GM20000 (cell line): ENCODE measurements around the gene PPHLN1.

Experiments
- DNase-seq: peaks from one replicate; pipeline ENCODE4 v3.0.0; 2012; ENCODE audit warnings: low spot score
- TF ChIP-seq, protein P1 (sequence below): IDR thresholded peaks from 2 replicates; pipeline ENCODE4 v1.5.1; 2012; ENCODE audit warnings: mild to moderate bottlenecking, control low read depth; ENCODE audit errors: extremely low read depth, missing control alignments

PPHLN1 gene

DNA sequence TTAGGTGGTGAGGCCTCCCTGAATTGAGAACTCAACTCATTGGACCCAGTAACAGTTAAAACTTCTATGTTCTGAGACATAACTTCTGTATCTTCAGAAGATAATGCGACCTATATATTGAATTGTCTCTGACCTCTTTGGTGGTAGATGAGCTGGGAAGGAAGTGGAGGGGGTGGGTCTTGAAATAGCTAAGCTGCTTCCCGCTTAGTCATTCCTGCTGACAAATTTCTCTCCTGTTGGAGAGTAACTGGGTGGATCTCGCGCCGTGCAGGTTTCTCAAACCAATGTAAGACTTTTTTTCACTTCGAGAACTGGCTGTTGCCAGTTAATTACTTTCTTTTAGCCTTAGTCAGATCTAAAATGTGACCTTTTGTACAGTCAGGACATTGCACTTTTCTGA is 100.8 kb downstream of the PPHLN1 start:
- TF ChIP-seq, protein P1, sequence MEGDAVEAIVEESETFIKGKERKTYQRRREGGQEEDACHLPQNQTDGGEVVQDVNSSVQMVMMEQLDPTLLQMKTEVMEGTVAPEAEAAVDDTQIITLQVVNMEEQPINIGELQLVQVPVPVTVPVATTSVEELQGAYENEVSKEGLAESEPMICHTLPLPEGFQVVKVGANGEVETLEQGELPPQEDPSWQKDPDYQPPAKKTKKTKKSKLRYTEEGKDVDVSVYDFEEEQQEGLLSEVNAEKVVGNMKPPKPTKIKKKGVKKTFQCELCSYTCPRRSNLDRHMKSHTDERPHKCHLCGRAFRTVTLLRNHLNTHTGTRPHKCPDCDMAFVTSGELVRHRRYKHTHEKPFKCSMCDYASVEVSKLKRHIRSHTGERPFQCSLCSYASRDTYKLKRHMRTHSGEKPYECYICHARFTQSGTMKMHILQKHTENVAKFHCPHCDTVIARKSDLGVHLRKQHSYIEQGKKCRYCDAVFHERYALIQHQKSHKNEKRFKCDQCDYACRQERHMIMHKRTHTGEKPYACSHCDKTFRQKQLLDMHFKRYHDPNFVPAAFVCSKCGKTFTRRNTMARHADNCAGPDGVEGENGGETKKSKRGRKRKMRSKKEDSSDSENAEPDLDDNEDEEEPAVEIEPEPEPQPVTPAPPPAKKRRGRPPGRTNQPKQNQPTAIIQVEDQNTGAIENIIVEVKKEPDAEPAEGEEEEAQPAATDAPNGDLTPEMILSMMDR = no peak
- no peak for DNase-seq

DNA sequence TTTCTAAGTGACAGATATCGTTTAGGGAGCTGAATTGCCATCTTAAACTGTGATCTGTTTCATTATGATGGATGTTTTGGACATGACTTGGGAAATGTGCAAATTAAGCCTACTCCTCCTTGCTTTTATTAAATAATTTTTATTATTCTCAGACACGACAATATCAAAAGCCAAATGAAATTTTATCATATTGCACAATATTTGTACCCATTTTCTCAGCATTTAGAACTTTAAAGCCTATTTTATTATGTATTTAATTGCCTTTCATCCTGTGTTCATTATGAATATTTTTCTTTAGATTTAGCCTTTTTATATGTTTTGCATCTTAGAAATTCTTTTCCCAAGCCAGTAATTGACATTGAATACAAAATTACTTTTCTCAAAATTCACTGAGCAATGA is 102.9 kb downstream of the PPHLN1 start:
- no peak for DNase-seq

DNA sequence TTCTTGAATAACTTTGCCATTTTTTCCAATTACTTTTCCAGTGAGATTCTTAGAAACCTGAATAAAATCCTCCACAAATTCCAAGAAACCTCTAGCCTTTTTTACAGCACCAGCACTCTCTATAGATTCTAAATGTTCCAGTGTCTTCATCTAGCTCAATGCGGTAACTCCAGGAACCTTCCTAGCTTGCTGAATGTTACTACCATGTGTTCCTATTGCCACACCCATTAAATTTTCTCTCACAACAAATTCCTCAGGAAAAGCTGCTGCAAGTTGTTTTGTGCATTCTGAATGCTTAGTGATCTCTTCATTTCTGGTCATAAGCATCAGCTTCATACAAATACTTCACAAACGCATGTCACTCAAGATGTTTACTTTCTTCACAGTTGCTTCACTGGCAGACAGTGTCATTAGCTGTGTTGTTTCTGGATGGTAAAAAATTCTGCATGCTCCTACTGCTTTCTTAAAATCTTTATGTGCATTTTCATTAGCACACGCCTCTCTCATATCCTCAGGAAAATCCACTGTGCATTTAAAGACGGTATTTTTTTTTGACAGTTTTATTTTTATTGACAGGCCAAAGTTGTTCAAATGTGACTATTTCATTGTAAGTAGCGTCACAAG is 106.7 kb downstream of the PPHLN1 start:
- no peak for DNase-seq
- TF ChIP-seq, protein P1 = no peak

More for the DNA sequence above, 102.9 kb downstream of the PPHLN1 start:
- TF ChIP-seq, protein P1 = no peak

DNA sequence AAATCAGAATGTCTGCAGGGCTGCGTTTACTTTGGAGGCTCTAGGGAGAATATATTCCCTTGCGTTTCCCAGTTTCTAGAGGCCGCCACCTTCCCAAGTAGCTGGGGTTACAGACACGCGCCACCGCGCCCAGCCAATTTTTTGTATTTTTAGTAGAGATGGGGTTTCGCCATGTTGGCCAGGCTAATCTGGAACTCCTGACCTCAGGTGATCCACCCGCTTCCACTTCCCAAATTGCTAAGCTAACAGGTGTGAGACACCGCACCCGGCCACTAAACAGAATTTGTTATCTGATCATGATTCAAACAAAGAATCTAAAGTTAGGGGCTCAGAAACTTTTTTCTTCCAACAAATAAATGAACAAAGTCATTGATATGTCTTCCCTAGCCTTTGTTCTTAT is 114.6 kb downstream of the PPHLN1 start:
- TF ChIP-seq, protein P1 = no peak
- no peak for DNase-seq

DNA sequence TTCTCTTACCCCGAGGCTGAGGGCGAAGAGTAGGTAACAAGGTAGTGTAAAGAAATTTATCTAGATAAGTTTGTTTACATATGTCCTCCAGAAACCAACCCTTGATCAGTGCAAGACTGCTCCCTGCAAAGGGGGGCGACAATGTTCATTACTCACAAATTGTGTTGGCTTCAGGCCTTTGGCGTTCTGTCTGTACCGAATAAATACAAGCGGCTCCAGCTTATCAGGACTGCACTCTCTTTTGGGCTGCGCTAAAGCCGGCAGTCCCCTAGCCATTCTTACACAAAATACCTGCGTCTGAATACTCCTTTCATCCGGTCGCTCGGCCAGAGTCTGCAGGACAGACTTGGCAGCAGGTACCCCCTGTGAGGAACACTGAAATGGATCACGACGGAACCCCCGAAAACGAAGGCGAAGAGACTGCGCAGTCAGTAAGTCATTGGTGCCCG is 116.4 kb downstream of the PPHLN1 start:
- DNase-seq = no peak

DNA sequence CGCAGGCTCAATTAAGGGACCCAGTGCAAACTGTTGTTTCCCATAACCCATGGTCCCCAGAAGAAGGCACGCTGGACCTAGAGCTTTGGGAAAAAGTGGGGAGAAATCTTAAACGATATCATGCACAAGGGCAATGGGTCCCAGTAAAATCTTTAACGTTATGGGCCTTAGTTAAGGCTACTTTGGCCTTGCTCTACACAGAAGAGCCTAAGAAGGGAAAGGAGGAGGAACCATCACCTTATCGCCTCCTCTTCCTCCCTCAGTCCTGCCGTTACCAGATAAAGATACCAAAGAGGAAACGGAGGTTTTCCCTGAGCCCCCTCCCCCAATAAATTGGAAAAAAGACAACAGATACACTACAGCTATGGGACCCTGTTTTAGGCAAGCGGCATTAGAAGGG is 116.9 kb downstream of the PPHLN1 start:
- DNase-seq = no peak
- TF ChIP-seq, protein P1 = no peak

More for the DNA sequence above, 116.4 kb downstream of the PPHLN1 start:
- TF ChIP-seq, protein P1 = no peak

DNA sequence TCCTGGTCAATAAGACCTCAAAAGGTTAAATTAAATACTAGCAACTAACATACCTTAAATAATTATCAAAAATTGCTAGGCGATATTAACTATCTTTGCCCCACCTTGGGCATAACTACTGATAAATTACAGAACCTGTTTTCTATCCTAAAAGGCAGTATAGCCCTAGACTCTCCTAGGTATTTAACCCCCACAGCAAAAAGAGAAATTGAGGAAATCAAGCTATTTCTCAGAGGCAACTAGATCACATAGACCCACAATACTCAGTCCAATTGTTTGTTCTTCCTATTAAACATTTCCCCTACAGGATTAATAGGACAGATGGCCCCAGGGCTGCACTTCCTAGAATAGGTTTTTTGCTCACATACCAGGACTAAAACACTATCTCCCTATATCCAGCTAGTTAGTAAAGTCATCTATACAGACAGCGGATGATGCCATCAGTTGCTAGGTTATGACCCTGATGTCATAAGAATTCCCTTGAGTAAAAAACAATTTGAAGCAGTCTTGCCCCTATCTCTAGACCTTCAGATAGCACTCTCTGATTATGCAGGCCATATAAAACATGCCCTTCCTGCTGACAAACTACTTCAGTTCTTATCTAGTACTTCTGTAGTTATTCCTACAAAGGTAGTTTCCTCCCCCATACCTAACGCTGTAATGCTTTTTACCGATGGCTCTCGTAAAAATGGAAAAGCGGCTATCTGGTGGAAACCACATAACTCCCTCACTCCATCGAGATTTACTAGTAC is 118.4 kb downstream of the PPHLN1 start:
- DNase-seq = no peak

More for the DNA sequence above, 118.4 kb downstream of the PPHLN1 start:
- TF ChIP-seq, protein P1 = no peak
